GM23338 (cell line): ENCODE data around the gene NRN1.

Experiments used
- ZNF114 ChIP-seq: fragments of 250-450 bp; sonication (Bioruptor Pico); IDR thresholded peaks from 2 replicates; pipeline ENCODE4 v1.5.0; 2020; ENCODE audit warnings: mild to moderate bottlenecking, moderate library complexity
- TF ChIP-seq, protein P1 (sequence below): IDR thresholded peaks from one replicate; pipeline ENCODE4 v1.6.1; 2018; ENCODE audit warnings: antibody characterized with exemption; ENCODE audit not compliant: unreplicated experiment

- TF ChIP-seq, protein P1, sequence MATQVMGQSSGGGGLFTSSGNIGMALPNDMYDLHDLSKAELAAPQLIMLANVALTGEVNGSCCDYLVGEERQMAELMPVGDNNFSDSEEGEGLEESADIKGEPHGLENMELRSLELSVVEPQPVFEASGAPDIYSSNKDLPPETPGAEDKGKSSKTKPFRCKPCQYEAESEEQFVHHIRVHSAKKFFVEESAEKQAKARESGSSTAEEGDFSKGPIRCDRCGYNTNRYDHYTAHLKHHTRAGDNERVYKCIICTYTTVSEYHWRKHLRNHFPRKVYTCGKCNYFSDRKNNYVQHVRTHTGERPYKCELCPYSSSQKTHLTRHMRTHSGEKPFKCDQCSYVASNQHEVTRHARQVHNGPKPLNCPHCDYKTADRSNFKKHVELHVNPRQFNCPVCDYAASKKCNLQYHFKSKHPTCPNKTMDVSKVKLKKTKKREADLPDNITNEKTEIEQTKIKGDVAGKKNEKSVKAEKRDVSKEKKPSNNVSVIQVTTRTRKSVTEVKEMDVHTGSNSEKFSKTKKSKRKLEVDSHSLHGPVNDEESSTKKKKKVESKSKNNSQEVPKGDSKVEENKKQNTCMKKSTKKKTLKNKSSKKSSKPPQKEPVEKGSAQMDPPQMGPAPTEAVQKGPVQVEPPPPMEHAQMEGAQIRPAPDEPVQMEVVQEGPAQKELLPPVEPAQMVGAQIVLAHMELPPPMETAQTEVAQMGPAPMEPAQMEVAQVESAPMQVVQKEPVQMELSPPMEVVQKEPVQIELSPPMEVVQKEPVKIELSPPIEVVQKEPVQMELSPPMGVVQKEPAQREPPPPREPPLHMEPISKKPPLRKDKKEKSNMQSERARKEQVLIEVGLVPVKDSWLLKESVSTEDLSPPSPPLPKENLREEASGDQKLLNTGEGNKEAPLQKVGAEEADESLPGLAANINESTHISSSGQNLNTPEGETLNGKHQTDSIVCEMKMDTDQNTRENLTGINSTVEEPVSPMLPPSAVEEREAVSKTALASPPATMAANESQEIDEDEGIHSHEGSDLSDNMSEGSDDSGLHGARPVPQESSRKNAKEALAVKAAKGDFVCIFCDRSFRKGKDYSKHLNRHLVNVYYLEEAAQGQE: no peak
- no peak for TF ChIP-seq ZNF114 (CRISPR knock-in tag)
Measured at GRCh38 chr6:5962794-5963193, 43.9 kb downstream of the NRN1 start.
